Glutamatergic neuron (in vitro differentiated cells): ENCODE results near the gene PUS3. TPM values are rescaled to one million over a fixed set of nuclear protein-coding genes. Genes with fewer than 3 reads are reported as not detected.
"Not testable (repeated sequence)": the region's sequence is repeated elsewhere in the genome, so short reads cannot be mapped to it uniquely, and the experiment has no call there.

Experiments
- DNase-seq: peaks from one replicate; pipeline ENCODE4 v3.0.0; 2022
- H3K27ac Mint-ChIP-seq: one replicate; pipeline ENCODE4 v1.8.0; 2020; ENCODE audit warnings: mild to moderate bottlenecking, mixed read lengths, inconsistent platforms; ENCODE audit not compliant: unreplicated experiment
- H3K27me3 Mint-ChIP-seq: one replicate; pipeline ENCODE4 v1.8.0; 2020; ENCODE audit warnings: mild to moderate bottlenecking, moderate library complexity, mixed read lengths, inconsistent platforms; ENCODE audit not compliant: unreplicated experiment
- H3K36me3 Mint-ChIP-seq: one replicate; pipeline ENCODE4 v1.8.0; 2020; ENCODE audit warnings: mild to moderate bottlenecking, mixed read lengths, inconsistent platforms; ENCODE audit not compliant: unreplicated experiment
- H3K4me1 Mint-ChIP-seq: one replicate; pipeline ENCODE4 v1.8.0; 2020; ENCODE audit warnings: mild to moderate bottlenecking, low read depth, mixed read lengths, inconsistent platforms; ENCODE audit not compliant: unreplicated experiment
- H3K4me3 Mint-ChIP-seq: one replicate; pipeline ENCODE4 v1.8.0; 2020; ENCODE audit warnings: mild to moderate bottlenecking, mixed read lengths, inconsistent platforms; ENCODE audit not compliant: unreplicated experiment
- H3K9me3 Mint-ChIP-seq: one replicate; pipeline ENCODE4 v1.8.0; 2020; ENCODE audit warnings: mild to moderate bottlenecking, moderate library complexity, mixed read lengths, inconsistent platforms; ENCODE audit not compliant: unreplicated experiment
- total RNA-seq: library from RNA; stranded (reverse); fragmentation: NEBNext Ultra II Directional; extraction: Animal tissue kit (Norgen Biotek cat#: 25700); gene quantifications from one replicate; pipeline ENCODE4 v1.2.1, GENCODE V29; 2021; ENCODE audit not compliant: unreplicated experiment
- TF ChIP-seq, protein P1 (sequence below): fragments of 200-600 bp; sonication (generic); IDR thresholded peaks from one replicate; pipeline ENCODE4 v1.5.0; 2021; ENCODE audit not compliant: partially characterized antibody, unreplicated experiment

Gene PUS3
- total RNA-seq, 1 donor from 2014 or later, result 12.6 TPM

DNA sequence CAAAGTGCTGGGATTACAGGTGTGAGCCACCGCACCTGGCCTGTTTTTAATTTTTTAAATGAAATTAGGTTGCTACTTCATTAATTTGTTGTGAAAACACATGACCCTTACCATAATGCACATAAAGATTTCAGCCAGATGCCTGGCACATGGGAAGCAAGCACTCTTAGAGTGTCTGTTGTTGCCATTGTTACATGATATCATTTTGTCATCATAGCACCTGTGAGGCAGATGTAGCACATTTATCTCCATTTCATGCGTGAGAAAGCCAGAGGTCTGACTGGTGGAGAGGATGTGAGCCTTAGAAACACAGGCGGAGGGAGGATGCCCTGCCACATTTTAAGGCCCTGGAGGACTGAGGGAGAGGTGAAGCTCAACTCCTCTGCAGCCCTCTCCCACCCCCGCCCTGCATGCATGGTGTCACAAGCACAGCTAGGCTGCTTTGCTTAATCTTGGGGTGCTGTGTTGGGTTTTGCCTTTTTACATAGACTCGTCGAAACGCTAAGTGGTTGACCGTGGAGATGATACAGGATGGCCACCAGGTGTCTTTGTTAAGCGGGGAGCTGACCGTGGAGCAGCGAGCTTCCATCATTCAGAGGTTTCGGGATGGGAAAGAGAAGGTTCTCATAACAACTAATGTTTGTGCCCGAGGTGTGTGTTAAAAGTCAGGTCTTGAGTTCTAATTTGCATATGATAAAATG lies 15.3 kb upstream of the PUS3 start:
- Mint-ChIP-seq H3K36me3 (no peaks in the 10 kb centered on the region), H3K27ac (no peak overlapping the region), H3K9me3 (no peaks in the 10 kb centered on the region), H3K4me1 (peaks cover 12% of the 10 kb centered on the region), H3K27me3 (peaks cover 2% of the 10 kb centered on the region), H3K4me3 (no peak overlapping the region)
- TF ChIP-seq, protein P1, sequence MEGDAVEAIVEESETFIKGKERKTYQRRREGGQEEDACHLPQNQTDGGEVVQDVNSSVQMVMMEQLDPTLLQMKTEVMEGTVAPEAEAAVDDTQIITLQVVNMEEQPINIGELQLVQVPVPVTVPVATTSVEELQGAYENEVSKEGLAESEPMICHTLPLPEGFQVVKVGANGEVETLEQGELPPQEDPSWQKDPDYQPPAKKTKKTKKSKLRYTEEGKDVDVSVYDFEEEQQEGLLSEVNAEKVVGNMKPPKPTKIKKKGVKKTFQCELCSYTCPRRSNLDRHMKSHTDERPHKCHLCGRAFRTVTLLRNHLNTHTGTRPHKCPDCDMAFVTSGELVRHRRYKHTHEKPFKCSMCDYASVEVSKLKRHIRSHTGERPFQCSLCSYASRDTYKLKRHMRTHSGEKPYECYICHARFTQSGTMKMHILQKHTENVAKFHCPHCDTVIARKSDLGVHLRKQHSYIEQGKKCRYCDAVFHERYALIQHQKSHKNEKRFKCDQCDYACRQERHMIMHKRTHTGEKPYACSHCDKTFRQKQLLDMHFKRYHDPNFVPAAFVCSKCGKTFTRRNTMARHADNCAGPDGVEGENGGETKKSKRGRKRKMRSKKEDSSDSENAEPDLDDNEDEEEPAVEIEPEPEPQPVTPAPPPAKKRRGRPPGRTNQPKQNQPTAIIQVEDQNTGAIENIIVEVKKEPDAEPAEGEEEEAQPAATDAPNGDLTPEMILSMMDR, result no peak
- no peak for DNase-seq

DNA sequence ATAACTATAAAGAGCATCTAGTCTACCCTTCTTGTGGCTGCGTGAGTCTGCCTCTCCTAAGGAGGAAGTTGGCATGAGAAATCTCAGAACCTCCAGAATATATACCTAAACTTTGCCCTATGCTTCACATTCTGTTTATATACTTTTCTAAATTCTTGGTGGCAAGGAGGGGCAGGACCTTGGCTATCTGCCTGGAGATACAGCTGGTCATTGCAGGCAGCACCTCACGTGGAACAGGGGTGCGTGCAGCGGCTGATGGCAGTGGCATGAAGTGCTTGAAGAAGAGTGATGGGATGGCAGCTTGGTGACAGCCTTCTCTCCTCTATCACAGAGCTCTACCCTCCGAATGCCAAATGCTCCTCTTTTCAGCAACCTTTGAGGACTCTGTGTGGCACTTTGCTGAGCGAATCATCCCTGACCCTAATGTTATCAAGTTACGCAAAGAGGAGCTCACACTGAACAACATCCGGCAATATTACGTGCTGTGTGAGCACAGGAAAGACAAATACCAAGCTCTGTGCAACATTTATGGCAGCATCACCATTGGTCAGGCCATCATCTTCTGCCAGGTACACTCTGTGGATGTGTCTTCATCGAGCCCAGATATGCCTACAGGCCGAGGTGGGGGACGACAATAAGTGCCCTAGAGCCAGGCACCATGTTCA lies 13.8 kb upstream of the PUS3 start:
- no peak overlapping the region for H3K27ac Mint-ChIP-seq
- peaks cover 4% of the 10 kb centered on the region for H3K4me1 Mint-ChIP-seq
- TF ChIP-seq, protein P1, result no peak
- no peak overlapping the region for H3K4me3 Mint-ChIP-seq
- peaks cover 4% of the 10 kb centered on the region for H3K27me3 Mint-ChIP-seq
- no peaks in the 10 kb centered on the region for H3K9me3 Mint-ChIP-seq
- DNase-seq, result no peak
- H3K36me3 Mint-ChIP-seq, result no peaks in the 10 kb centered on the region

DNA sequence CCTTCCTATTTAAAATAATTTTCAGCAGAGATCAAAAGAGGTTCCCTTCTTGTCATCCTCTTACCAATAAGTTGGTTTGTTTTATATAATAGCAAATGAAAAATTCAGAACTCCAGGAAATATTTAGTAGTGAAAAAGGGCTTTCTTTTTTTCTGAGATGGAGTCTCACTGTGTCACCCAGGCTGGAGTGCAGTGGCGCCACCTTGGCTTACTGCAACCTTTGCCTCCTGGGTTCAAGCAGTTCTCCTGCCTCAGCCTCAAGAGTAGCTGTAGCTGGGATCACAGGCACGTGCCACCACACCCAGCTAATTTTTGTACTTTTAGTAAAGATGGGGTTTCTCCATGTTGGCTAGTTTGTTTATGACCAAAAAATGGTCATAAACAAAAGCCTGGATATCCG lies 11.6 kb upstream of the PUS3 start:
- H3K27ac Mint-ChIP-seq, H3K9me3 Mint-ChIP-seq, DNase-seq, H3K27me3 Mint-ChIP-seq, H3K4me3 Mint-ChIP-seq, H3K36me3 Mint-ChIP-seq, H3K4me1 Mint-ChIP-seq: not testable (repeated sequence)

DNA sequence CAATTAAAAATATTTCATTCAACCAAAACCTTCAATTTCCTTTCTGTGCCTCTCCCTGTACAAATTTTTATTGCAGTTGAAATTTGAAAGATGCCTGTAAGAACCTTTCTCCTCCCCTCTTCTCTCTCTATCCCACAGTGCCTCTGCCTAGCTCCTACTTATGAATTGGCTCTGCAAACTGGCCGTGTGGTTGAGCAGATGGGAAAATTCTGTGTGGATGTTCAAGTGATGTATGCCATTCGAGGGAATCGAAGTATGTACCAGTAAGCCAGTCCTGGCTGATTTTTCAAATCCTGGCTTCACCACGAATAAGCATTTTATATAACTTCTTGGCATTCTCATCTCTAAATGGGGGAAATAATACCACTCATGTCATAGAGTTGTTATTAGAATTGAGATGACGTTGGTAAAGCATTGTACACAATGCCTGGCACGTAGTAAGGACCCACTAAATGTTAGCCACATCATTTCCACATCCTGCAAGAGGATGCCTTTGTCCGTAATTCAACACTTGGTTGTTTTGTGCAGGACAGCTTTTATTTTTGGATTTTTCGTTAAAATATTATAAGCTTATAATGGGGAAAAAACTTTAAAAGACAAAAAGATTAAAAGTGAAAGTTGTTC lies 7.3 kb upstream of the PUS3 start:
- TF ChIP-seq, protein P1, result no peak
- H3K4me3 Mint-ChIP-seq, result no peak overlapping the region
- H3K9me3 Mint-ChIP-seq, result peaks cover 3% of the 10 kb centered on the region
- H3K4me1 Mint-ChIP-seq, result peaks cover 9% of the 10 kb centered on the region
- peaks cover 2% of the 10 kb centered on the region for H3K27me3 Mint-ChIP-seq
- peaks cover 5% of the 10 kb centered on the region for H3K36me3 Mint-ChIP-seq
- DNase-seq, result no peak
- no peak overlapping the region for H3K27ac Mint-ChIP-seq

DNA sequence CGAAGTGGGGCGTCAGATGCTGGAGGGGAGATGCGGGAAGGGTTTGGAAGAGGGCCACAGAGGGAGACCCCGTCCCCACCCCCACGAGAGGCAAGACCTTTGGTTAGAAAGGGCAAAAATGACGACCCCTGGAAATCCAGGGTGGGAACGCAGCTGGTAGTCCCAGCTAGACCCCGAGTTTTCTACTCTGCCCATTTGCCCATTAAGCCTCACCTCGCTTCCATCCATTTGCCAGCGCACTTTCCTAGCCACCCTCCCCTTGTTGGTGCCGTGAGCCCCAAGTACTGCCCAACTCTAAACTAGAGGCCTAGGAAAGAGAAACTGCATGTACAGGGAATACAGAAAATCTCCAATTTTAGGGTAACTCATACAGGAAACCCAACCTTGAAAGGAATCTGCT lies 1.7 kb upstream of the PUS3 start:
- TF ChIP-seq, protein P1, result no peak
- Mint-ChIP-seq H3K27ac (no peak overlapping the region), H3K27me3 (no peaks in the 10 kb centered on the region), H3K4me1 (peaks cover 6% of the 10 kb centered on the region), H3K4me3 (peak overlapping the region; percentile 59), H3K36me3 (peaks cover 8% of the 10 kb centered on the region), H3K9me3 (peaks cover 8% of the 10 kb centered on the region)
- DNase-seq, result no peak
